Thyroid gland (tissue), 4 donors: ENCODE measurements around the gene TAF10. TPM values are rescaled to one million over a fixed set of nuclear protein-coding genes. Genes with fewer than 3 reads are reported as not detected.
A peak's percentile ranks its signal among the peaks of the same experiment; 100 is the strongest.

Source experiments
- DNase-seq, 2 donors: peaks; one replicate each; pipeline ENCODE4 v3.0.0-alpha.2; 2019
- H3K27ac ChIP-seq, 3 donors: fragments of 200-600 bp; sonication (generic); 1 replicate in 2 of 3; 2 replicates in 1 of 3; pipeline ENCODE4 v1.5.1; 2016 to 2019; ENCODE audit warnings: mild to moderate bottlenecking in 1 of 3, moderate library complexity in 1 of 3
- H3K27me3 ChIP-seq: fragments of 200-600 bp; sonication (generic); one replicate; pipeline ENCODE4 v1.5.1; 2019
- H3K36me3 ChIP-seq, 2 donors: fragments of 200-600 bp; sonication (generic); one replicate each; pipeline ENCODE4 v1.5.1; 2016 to 2019
- H3K4me1 ChIP-seq, 2 donors: fragments of 200-600 bp; sonication (generic); one replicate each; pipeline ENCODE4 v1.5.1; 2017 to 2019
- H3K4me3 ChIP-seq, 3 donors: fragments of 200-600 bp; sonication (generic); replicated peaks in 1 of 3; 1 replicate in 2 of 3; 2 replicates in 1 of 3; pipeline ENCODE4 v1.5.1; 2016; ENCODE audit warnings: mild to moderate bottlenecking in 1 of 3
- H3K9me3 ChIP-seq: fragments of 200-600 bp; sonication (generic); one replicate; pipeline ENCODE4 v1.5.1; 2017
- POLR2A ChIP-seq, 2 donors: fragments of 450-650 bp; IDR thresholded peaks; one replicate each; pipeline ENCODE4 v1.6.1; 2017; ENCODE audit warnings: antibody characterized with exemption in 2 of 2, mild to moderate bottlenecking in 2 of 2, moderate library complexity in 1 of 2
- WGBS, 2 donors: methylation state at CpG; one replicate each; pipeline ENCODE4 v1.1.5; 2017; 5-methylcytosine and 5-hydroxymethylcytosine counted together
- intact Hi-C: fragments of 100-400 bp; cut with DNase I; formaldehyde crosslinking; loops from one replicate; pipeline ENCODE4 v1.15.1; 2023
- total RNA-seq, 4 donors: library from RNA; depleted of rRNA; stranded (reverse); fragments of >200 nt; gene quantifications; one replicate each; pipeline ENCODE4 v1.2.3, GENCODE V29; 2016
- TF ChIP-seq, protein P1 (sequence below), 6 experiments: fragments of 200-600 bp in 3 of 6; fragments of 450-650 bp in 3 of 6; sonication (generic) in 3 of 6; IDR thresholded peaks; one replicate each; pipeline ENCODE4 v1.5.1; 2016 to 2019; ENCODE audit warnings: antibody characterized with exemption in 6 of 6, mild to moderate bottlenecking in 2 of 6, inconsistent platforms in 1 of 6, moderate library complexity in 1 of 6

TAF10 gene
- total RNA-seq, 4 donors from 2014 or later: 96.6 to 113 (median 108) TPM

DNA sequence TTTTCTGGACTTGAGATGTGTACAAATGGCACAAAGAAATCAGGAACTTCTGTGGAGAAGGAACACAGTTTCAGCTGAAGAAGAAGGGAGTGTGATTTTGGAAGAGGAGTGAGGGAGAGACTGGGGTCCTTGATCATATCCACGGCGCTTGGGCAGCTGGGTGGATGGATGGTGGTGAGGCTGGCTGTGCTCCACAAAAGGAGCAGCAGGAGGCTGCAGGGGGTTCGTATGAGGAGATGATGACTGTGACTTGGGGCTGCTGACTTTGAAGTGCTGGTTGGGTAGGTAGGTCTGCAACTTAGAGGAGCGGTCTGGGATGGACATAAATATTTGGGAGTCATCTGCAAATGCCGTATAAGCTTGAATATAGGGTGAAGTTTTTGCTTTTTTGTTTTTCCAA is 44.9 kb upstream of the TAF10 start:
- Histone ChIP-seq H3K36me3 (no peaks in the 10 kb centered on the region), H3K27ac (no peak overlapping the region), H3K4me1 (no peaks in the 10 kb centered on the region), H3K27me3 (no peaks in the 10 kb centered on the region), H3K9me3 (no peaks in the 10 kb centered on the region), H3K4me3 (no peak overlapping the region)
- intact Hi-C loops: no loop called here
- no peak for DNase-seq
- TF ChIP-seq, protein P1, sequence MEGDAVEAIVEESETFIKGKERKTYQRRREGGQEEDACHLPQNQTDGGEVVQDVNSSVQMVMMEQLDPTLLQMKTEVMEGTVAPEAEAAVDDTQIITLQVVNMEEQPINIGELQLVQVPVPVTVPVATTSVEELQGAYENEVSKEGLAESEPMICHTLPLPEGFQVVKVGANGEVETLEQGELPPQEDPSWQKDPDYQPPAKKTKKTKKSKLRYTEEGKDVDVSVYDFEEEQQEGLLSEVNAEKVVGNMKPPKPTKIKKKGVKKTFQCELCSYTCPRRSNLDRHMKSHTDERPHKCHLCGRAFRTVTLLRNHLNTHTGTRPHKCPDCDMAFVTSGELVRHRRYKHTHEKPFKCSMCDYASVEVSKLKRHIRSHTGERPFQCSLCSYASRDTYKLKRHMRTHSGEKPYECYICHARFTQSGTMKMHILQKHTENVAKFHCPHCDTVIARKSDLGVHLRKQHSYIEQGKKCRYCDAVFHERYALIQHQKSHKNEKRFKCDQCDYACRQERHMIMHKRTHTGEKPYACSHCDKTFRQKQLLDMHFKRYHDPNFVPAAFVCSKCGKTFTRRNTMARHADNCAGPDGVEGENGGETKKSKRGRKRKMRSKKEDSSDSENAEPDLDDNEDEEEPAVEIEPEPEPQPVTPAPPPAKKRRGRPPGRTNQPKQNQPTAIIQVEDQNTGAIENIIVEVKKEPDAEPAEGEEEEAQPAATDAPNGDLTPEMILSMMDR (IDR thresholded peaks at IDR 0.05): no peak
- TF ChIP-seq POLR2A (IDR thresholded peaks at IDR 0.05): no peak
- WGBS, 2 donors: 72 to 79% methylated on average over 5 of the region's 5 CpGs

DNA sequence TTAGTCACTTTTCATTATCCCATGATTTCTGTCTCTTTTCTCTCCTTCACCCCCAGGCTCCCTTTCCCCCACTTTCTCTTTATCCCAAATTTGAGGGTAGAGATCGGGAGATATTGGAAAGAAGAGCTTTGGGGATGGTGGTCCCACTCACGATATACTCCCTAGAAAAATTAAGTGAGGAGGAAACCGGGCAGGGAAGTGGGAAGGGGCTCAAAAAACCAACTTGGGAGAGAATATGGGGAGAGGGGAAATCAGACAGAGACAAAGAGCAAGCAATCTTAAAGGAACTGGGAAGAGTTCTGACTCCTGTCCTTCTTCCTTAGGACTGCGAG is 44.5 kb upstream of the TAF10 start:
- DNase-seq: no peak
- Histone ChIP-seq H3K4me1 (no peaks in the 10 kb centered on the region), H3K9me3 (no peaks in the 10 kb centered on the region), H3K36me3 (no peaks in the 10 kb centered on the region), H3K27ac (no peak overlapping the region), H3K27me3 (no peaks in the 10 kb centered on the region), H3K4me3 (no peak overlapping the region)
- TF ChIP-seq, protein P1 (IDR thresholded peaks at IDR 0.05): no peak
- TF ChIP-seq POLR2A (IDR thresholded peaks at IDR 0.05): no peak
- 56 to 58% methylated on average over 4 of the region's 4 CpGs for WGBS, 2 donors
- intact Hi-C loops: no loop called here

DNA sequence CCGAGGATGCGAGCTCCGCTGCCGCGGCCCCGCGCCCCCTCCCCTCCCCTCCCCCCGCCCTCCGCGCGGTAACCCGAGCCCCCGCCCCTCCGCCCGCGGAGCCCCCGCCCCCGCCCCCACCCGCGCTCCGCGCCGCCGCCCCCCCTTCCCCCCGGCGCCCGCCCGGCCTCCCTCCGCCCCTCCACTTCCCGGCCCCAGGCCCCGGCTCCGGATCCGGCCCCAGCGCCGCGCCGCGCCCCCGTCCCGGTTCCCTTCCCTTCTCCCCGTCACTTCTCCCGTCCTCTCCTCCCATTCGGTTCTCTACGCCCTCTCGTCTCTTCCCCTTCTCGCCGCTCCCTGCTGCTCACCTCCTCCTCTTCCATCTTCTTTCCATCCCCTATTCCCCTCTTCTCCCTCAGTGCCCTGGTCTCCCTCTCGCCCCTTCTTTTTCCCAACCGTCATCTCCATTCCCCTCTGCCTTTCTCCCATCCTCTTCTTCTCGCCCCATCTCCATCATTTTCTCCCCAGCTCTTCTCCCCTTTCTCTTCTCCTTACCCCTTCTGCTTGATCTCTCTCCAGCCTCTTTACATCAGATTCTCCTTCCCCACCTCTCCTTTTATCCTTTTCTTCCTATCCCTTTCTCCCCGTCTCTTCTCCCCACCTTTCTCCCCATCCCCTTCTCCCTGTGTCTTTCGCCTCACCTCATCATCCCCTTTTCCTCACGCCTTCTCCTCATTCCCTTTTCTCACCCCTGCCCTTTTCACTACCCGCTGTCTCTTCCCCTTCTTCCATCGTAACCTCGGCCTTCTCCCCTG is 44.0 kb upstream of the TAF10 start, which contains the start of gene DCHS1:
Gene DCHS1 (minus strand): TSS at position 20 of the 794 bp plus-strand sequence. CDS start 14,196 bp downstream, outside the sequence.
- Histone ChIP-seq H3K27ac (peak within 1 kb of the TSS in 1 of 3 donors; percentile 30), H3K9me3 (no peaks in the 10 kb centered on the region), H3K4me1 (no peaks in the 10 kb centered on the region), H3K4me3 (peak within 1 kb of the TSS in 1 of 3 donors; percentile 31), H3K36me3 (no peaks in the 10 kb centered on the region), H3K27me3 (no peaks in the 10 kb centered on the region)
- 18 to 20% methylated on average over 19 to 22 of the region's 56 CpGs for WGBS, 2 donors
- intact Hi-C loops: no loop called here
- TF ChIP-seq, protein P1 (IDR thresholded peaks at IDR 0.05): no peak
- TF ChIP-seq POLR2A (IDR thresholded peaks at IDR 0.05): no peak
- DNase-seq: no peak

DNA sequence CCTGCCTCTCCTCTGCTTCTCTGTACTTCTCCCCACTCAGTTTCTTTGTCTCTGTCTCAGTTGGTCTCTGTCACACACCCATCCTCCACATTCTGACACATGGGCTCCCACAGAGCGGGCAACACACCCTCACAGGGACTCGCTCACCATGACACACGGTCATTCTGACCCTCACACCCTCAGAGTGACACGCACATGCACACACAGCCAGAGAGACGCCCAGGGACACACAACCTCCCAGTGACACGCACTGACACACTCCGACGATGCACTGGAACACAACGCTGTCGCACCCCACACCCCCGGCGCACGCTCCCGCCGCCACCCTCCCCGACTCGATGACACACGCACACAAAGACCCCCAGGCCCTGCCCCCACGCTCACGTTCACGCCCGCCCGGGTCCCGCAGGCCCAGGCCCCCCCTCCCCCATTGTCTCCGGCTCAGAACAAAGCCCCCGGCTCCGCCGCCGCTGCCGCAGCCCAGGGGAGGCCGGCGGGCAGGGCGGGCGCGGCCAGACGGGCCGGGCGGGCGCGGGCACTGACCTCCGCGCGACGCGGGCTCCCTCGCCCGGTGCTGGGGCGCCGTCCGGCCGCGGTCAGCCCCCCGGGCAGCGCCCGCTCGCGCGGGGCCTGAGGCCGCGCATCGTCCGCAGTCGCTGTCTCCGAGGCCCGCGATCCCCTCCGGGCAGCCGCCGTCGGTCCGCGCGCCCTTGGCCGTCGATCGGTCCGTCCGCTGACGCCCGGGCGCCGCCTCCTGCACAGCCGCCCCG is 43.2 kb upstream of the TAF10 start:
- 12 to 15% methylated on average over 8 to 10 of the region's 84 CpGs for WGBS, 2 donors
- TF ChIP-seq, protein P1 (IDR thresholded peaks at IDR 0.05): no peak
- TF ChIP-seq POLR2A (IDR thresholded peaks at IDR 0.05): no peak
- no peaks in the 10 kb centered on the region for H3K9me3 ChIP-seq
- peak; percentile 18 to 19 for DNase-seq
- intact Hi-C loops: no loop called here
- peak overlapping the region in 1 of 3 donors; percentile 31 for H3K4me3 ChIP-seq
- H3K27me3 ChIP-seq: no peaks in the 10 kb centered on the region
- H3K27ac ChIP-seq: peak overlapping the region in 1 of 3 donors; percentile 30
- no peaks in the 10 kb centered on the region for H3K4me1 ChIP-seq
- H3K36me3 ChIP-seq: no peaks in the 10 kb centered on the region
